SK-N-SH (cell line): ENCODE measurements around the gene NSD1. TPM values are rescaled to one million over a fixed set of nuclear protein-coding genes. Genes with fewer than 3 reads are reported as not detected.

Experiments used
- CTCF ChIA-PET: fragments of 300-600, 350-600 bp; formaldehyde crosslinking; extraction: SDS; loops from one replicate; lab custom pipeline; 2021; lab: Yijun Ruan, JAX
- POLR2A ChIA-PET: fragments of 350-600 bp; sonication (Branson Sonifier 250); formaldehyde crosslinking; extraction: SDS; loops from one replicate; lab custom pipeline; 2020; ENCODE audit warnings: antibody characterized with exemption, inconsistent platforms; lab: Yijun Ruan, JAX
- DNase-seq: peaks from one replicate; pipeline ENCODE4 v3.0.0; 2012
- H2AFZ ChIP-seq: fragments of 200-600 bp; sonication (generic); 2 replicates; pipeline ENCODE4 v1.8.1; 2016; ENCODE audit warnings: antibody characterized with exemption, mild to moderate bottlenecking, low read depth
- H3F3A ChIP-seq: fragments of 200-600 bp; sonication (generic); replicated peaks from 2 replicates; pipeline ENCODE3; 2016; ENCODE audit warnings: antibody characterized with exemption, mild to moderate bottlenecking; ENCODE audit not compliant: insufficient read depth
- H3K27ac ChIP-seq, 2 experiments: fragments of 200-500 bp in 1 of 2; fragments of 200-600 bp in 1 of 2; sonication (Bioruptor generic) in 1 of 2; sonication (generic), shearing (Covaris generic) in 1 of 2; 2 replicates each; pipeline versions ENCODE4 v1.5.1 to v1.6.1; 2014 to 2016; ENCODE audit warnings: low read depth in 2 of 2, inconsistent platforms in 1 of 2, low read length in 1 of 2, mild to moderate bottlenecking in 1 of 2, mixed read lengths in 1 of 2
- H3K27me3 ChIP-seq: fragments of 200-600 bp; sonication (generic), shearing (Covaris generic); 2 replicates; pipeline ENCODE4 v1.6.1; 2016; ENCODE audit warnings: mixed run types; ENCODE audit not compliant: insufficient read depth
- H3K36me3 ChIP-seq, 2 experiments: fragments of 200-500 bp in 1 of 2; fragments of 200-600 bp in 1 of 2; sonication (Bioruptor generic) in 1 of 2; sonication (generic) in 1 of 2; replicated peaks in 1 of 2; 2 replicates each; pipeline versions ENCODE3 to v1.5.1; 2014 to 2016; ENCODE audit warnings: low read length in 1 of 2, mild to moderate bottlenecking in 1 of 2; ENCODE audit not compliant: insufficient read depth in 2 of 2, control insufficient read depth in 1 of 2
- H3K4me1 ChIP-seq, 2 experiments: fragments of 200-500 bp in 1 of 2; fragments of 200-600 bp in 1 of 2; sonication (Bioruptor generic) in 1 of 2; sonication (generic), shearing (Covaris generic) in 1 of 2; 2 replicates each; pipeline versions ENCODE4 v1.5.1 to v1.6.1; 2014 to 2016; ENCODE audit warnings: low read depth in 1 of 2, low read length in 1 of 2, mixed run types in 1 of 2; ENCODE audit not compliant: insufficient read depth in 2 of 2, control insufficient read depth in 1 of 2
- H3K4me2 ChIP-seq: fragments of 200-600 bp; sonication (generic), shearing (Covaris generic); 2 replicates; pipeline ENCODE4 v1.6.1; 2017; ENCODE audit warnings: mixed run types
- H3K4me3 ChIP-seq, 2 experiments: fragments of 200-500 bp in 1 of 2; fragments of 200-600 bp in 1 of 2; sonication (Bioruptor generic) in 1 of 2; sonication (generic), shearing (Covaris generic) in 1 of 2; 2 replicates each; pipeline versions ENCODE4 v1.5.1 to v1.8.1; 2014 to 2016; ENCODE audit warnings: low read depth in 2 of 2, inconsistent platforms in 1 of 2, low read length in 1 of 2, mild to moderate bottlenecking in 1 of 2, mixed read lengths in 1 of 2, moderate library complexity in 1 of 2
- H3K79me2 ChIP-seq: fragments of 200-600 bp; sonication (generic); 2 replicates; pipeline ENCODE4 v1.8.1; 2017; ENCODE audit warnings: mild to moderate bottlenecking; ENCODE audit not compliant: insufficient read depth
- H3K9ac ChIP-seq: fragments of 200-600 bp; sonication (generic); 2 replicates; pipeline ENCODE4 v1.6.1; 2017; ENCODE audit warnings: mixed run types
- H3K9me2 ChIP-seq: fragments of 200-600 bp; sonication (generic); 2 replicates; pipeline ENCODE4 v1.6.1; 2017; ENCODE audit warnings: mixed run types
- H3K9me3 ChIP-seq: fragments of 200-600 bp; sonication (generic); 2 replicates; pipeline ENCODE4 v1.6.1; 2017; ENCODE audit warnings: mixed run types, mild to moderate bottlenecking, moderate library complexity
- H4K20me1 ChIP-seq: fragments of 200-600 bp; sonication (generic); 2 replicates; pipeline ENCODE4 v1.6.1; 2017; ENCODE audit warnings: mild to moderate bottlenecking, mixed run types; ENCODE audit not compliant: insufficient read depth
- CTCF ChIP-seq: fragments of 200-600 bp; sonication (generic); IDR thresholded peaks from 2 replicates; pipeline ENCODE4 v1.6.1; 2017; ENCODE audit warnings: antibody characterized with exemption, mild to moderate bottlenecking, moderate library complexity
- EZH2phosphoT487 ChIP-seq: fragments of 200-600 bp; sonication (generic); IDR thresholded peaks from 2 replicates; pipeline ENCODE4 v1.6.1; 2017; ENCODE audit warnings: low read depth, mixed run types, mild to moderate bottlenecking, antibody characterized with exemption, moderate library complexity, borderline replicate concordance
- FOSL2 ChIP-seq: IDR thresholded peaks from 2 replicates; pipeline ENCODE4 v1.4.0; 2012; ENCODE audit warnings: low read depth, mild to moderate bottlenecking, moderate library complexity, borderline replicate concordance
- MEF2A ChIP-seq: IDR thresholded peaks from 2 replicates; pipeline ENCODE4 v1.4.0; 2012; ENCODE audit warnings: low read depth, borderline replicate concordance
- NFIC ChIP-seq: IDR thresholded peaks from 2 replicates; pipeline ENCODE4 v1.4.0; 2012; ENCODE audit warnings: borderline replicate concordance
- RCOR1 ChIP-seq: fragments of 150-350 bp; IDR thresholded peaks from 2 replicates; pipeline ENCODE4 v1.6.1; 2017; ENCODE audit warnings: antibody characterized with exemption, low read length
- RFX5 ChIP-seq: IDR thresholded peaks from 2 replicates; pipeline ENCODE4 v1.6.1; 2012; ENCODE audit warnings: mild to moderate bottlenecking, improper control_type of control experiment, low read length
- RXRA ChIP-seq: IDR thresholded peaks from 2 replicates; pipeline ENCODE4 v1.4.0; 2012; ENCODE audit warnings: low read depth, mild to moderate bottlenecking, borderline replicate concordance
- TCF12 ChIP-seq: IDR thresholded peaks from 2 replicates; pipeline ENCODE4 v1.4.0; 2012
- TEAD4 ChIP-seq: IDR thresholded peaks from 2 replicates; pipeline ENCODE4 v1.4.0; 2012; ENCODE audit warnings: mild to moderate bottlenecking, borderline replicate concordance; ENCODE audit not compliant: insufficient read depth
- WGBS: methylation state at CpG from one replicate; pipeline ENCODE4 v1.1.6; 2017; ENCODE audit warnings: low lambda C conversion rate; 5-methylcytosine and 5-hydroxymethylcytosine counted together
- polyA plus RNA-seq, 3 experiments: library from polyadenylated mRNA; depleted of rRNA; stranded (reverse); fragments of >200 nt; gene quantifications; 2 replicates each; pipeline ENCODE4 v1.2.3, GENCODE V29; 2012

Gene NSD1
- polyA plus RNA-seq, 1 of the 3 experiments (the other 2 are of a cell fraction): 6.7 TPM

- Histone ChIP-seq H3K27me3 (no peaks in the 10 kb centered on the region), H3K9ac (no peak overlapping the region), H3K36me3 (no peaks in the 10 kb centered on the region), H2AFZ (no peak overlapping the region), H3K9me2 (no peaks in the 10 kb centered on the region), H3K4me3 (no peak overlapping the region), H3K9me3 (no peaks in the 10 kb centered on the region), H3K4me1 (peaks cover 0 to 10% of the 10 kb centered on the region in 2 experiments; a peak in 1 of 4 replicates), H3K79me2 (no peaks in the 10 kb centered on the region), H3F3A (no peaks in the 10 kb centered on the region), H3K27ac (no peak overlapping the region), H4K20me1 (no peaks in the 10 kb centered on the region), H3K4me2 (no peak overlapping the region)
- ChIA-PET POLR2A (no interaction called here), CTCF (interaction anchor here (4.0 to 8.5 kb wide), 2 partner anchors 18 to 21 kb away, joined by 20 to 69 read pairs; no protein-coding TSS in a partner anchor)
- WGBS: 93% methylated on average over 31 of the region's 40 CpGs
- no peak for DNase-seq
- no peak for TF ChIP-seq EZH2phosphoT487
- TF ChIP-seq TEAD4: no peak
- TF ChIP-seq MEF2A: no peak
- no peak for TF ChIP-seq FOSL2
- TF ChIP-seq TCF12: no peak
- no peak for TF ChIP-seq RXRA
- TF ChIP-seq CTCF: no peak
- TF ChIP-seq RCOR1: no peak
- no peak for TF ChIP-seq RFX5
- no peak for TF ChIP-seq NFIC
Observed at GRCh38 chr5:177093082-177093712, 40.4 kb upstream of the NSD1 start.

- no peaks in the 10 kb centered on the region for H3K9me2 ChIP-seq
- no peak overlapping the region for H3K27ac ChIP-seq
- no peak for DNase-seq
- no peaks in the 10 kb centered on the region for H3F3A ChIP-seq
- no peak overlapping the region for H3K4me2 ChIP-seq
- H3K36me3 ChIP-seq: no peaks in the 10 kb centered on the region
- no peaks in the 10 kb centered on the region for H3K27me3 ChIP-seq
- H2AFZ ChIP-seq: no peak overlapping the region
- H4K20me1 ChIP-seq: no peaks in the 10 kb centered on the region
- H3K4me3 ChIP-seq: no peak overlapping the region
- POLR2A ChIA-PET: interaction anchor here (0.6 to 1.6 kb wide), 2 partner anchors 8 to 92 kb away, joined by 4 to 5 read pairs; partner anchors contain the start of gene FGFR4
- 92% methylated on average over 6 of the region's 6 CpGs for WGBS
- TF ChIP-seq TCF12: no peak
- no peak for TF ChIP-seq RXRA
- TF ChIP-seq, all 33 proteins: peak for 0
- no peaks in the 10 kb centered on the region for H3K79me2 ChIP-seq
- peaks cover 0 to 16% of the 10 kb centered on the region in 2 experiments; a peak in 1 of 4 replicates for H3K4me1 ChIP-seq
- H3K9ac ChIP-seq: no peak overlapping the region
- CTCF ChIA-PET: interaction anchor here (4.0 to 8.5 kb wide), 2 partner anchors 18 to 21 kb away, joined by 20 to 69 read pairs; no protein-coding TSS in a partner anchor
- H3K9me3 ChIP-seq: no peaks in the 10 kb centered on the region
Observed at GRCh38 chr5:177093803-177094202, 39.8 kb upstream of the NSD1 start.
